Measurements from ENCODE around the gene TNN. TPM values are rescaled to one million over a fixed set of nuclear protein-coding genes. Genes with fewer than 3 reads are reported as not detected.

The TNN gene
- total and polyA plus RNA-seq, 3 experiments from 2014 or later: not detected

GRCh38 chr1:175154629-175155472 lies 87.2 kb downstream of the TNN start:
- peaks cover 10% of the 10 kb centered on the region for H3K4me1 ChIP-seq (ENCODE audit: insufficient read depth, low read length)
- Mint-ChIP-seq H3K36me3 (peaks cover 0 to 20% (median 11%) of the 10 kb centered on the region in 3 donors), H3K4me1 (peaks cover 15 to 18% (median 17%) of the 10 kb centered on the region in 3 donors), H3K4me3 (no peak overlapping the region), H3K9me3 (no peaks in the 10 kb centered on the region), H3K27me3 (peaks cover 26 to 30% of the 10 kb centered on the region in 2 donors), H3K27ac (peak overlapping the region in 1 of 8 donors; percentile 60)
- DNase-seq: peak; percentile 51 to 80 (median 57)
- ChIA-PET POLR2A (interaction anchor here (0.7 to 1.1 kb wide), 2 partner anchors 54 to 126 kb away, joined by 3 read pairs; no protein-coding TSS in a partner anchor), CTCF (interaction anchor here (0.6 to 4.0 kb wide), 29 partner anchors 8 to 182 kb away, joined by 3 to 214 read pairs (median 6); partner anchors contain the start of gene KIAA0040)
- no peaks in the 10 kb centered on the region for H3K9me3 ChIP-seq (ENCODE audit: low read length)
- no peak overlapping the region for H3K4me3 ChIP-seq (ENCODE audit: low read length)
- H3K36me3 ChIP-seq (ENCODE audit: insufficient read depth, low read length): peaks cover 1% of the 10 kb centered on the region
- no peak overlapping the region for H3K27ac ChIP-seq (ENCODE audit: low read depth, low read length)
- peaks cover 4% of the 10 kb centered on the region for H3K27me3 ChIP-seq (ENCODE audit: insufficient read depth, low read length, poor library complexity, severe bottlenecking)

DNA sequence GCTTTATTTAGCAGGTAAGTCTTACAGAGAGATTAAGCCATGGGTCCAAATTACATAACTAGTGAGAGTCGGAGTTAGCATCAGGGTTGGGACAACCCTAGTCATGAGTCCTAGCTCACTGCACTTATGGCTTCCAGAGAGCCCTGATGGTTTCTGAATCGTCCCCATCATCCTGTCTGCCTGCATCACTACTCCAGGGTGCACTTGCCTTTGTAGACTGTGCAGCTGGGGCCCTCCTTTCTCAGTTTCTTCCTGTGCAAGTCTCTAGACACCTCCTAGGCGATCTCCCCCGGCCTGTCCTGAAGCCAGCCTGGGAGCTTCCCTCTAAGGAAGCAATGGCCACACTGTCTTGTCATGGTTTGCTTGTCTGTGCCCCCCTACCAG lies 87.8 kb downstream of the TNN start:
- Mint-ChIP-seq H3K9me3 (no peaks in the 10 kb centered on the region), H3K36me3 (peaks cover 0 to 26% (median 17%) of the 10 kb centered on the region in 3 donors), H3K4me1 (peaks cover 17 to 19% (median 18%) of the 10 kb centered on the region in 3 donors), H3K27ac (peak overlapping the region in 2 of 8 donors; percentile 60 to 83), H3K27me3 (peaks cover 20 to 25% of the 10 kb centered on the region in 2 donors), H3K4me3 (peak overlapping the region in 1 of 7 donors; percentile 46)
- CTCF ChIA-PET: interaction anchor here (0.9 to 4.0 kb wide), 26 partner anchors 8 to 181 kb away, joined by 3 to 214 read pairs (median 6); partner anchors contain the start of gene KIAA0040
- Histone ChIP-seq H3K36me3 (ENCODE audit: insufficient read depth, low read length) (peaks cover 7% of the 10 kb centered on the region), H3K27ac (ENCODE audit: low read depth, low read length) (no peak overlapping the region), H3K27me3 (ENCODE audit: insufficient read depth, low read length, poor library complexity, severe bottlenecking) (peaks cover 4% of the 10 kb centered on the region), H3K9me3 (ENCODE audit: low read length) (no peaks in the 10 kb centered on the region), H3K4me1 (ENCODE audit: insufficient read depth, low read length) (peaks cover 10% of the 10 kb centered on the region), H3K4me3 (ENCODE audit: low read length) (no peak overlapping the region)
- DNase-seq: no peak
- POLR2A ChIA-PET: interaction anchor here (0.7 to 1.1 kb wide), 2 partner anchors 54 to 126 kb away, joined by 3 read pairs; no protein-coding TSS in a partner anchor

DNA sequence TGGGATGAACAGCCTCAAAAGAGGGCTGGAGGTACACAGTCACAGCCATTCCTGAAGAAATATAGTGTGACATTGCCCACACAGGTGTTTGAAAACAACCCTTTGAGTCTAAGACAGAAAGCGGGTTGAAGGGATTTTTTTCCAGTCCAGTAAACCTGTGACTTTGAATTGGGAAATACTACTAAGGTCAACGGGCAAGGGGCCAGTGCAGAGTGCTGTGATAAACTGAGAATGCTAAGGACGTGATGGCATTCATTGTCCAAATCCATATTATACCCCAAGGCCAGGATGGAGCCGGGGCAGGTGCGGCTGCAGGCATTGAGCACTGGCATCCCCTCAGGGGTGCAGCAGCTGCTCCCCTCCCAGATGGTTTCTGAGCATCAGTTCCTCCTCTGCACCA lies 88.3 kb downstream of the TNN start:
- no peaks in the 10 kb centered on the region for H3K9me3 ChIP-seq (ENCODE audit: low read length)
- Mint-ChIP-seq H3K9me3 (no peaks in the 10 kb centered on the region), H3K4me1 (peaks cover 17 to 24% (median 23%) of the 10 kb centered on the region in 3 donors), H3K27ac (peak overlapping the region in 1 of 8 donors; percentile 60), H3K27me3 (peaks cover 18 to 20% of the 10 kb centered on the region in 2 donors), H3K36me3 (peaks cover 4 to 31% (median 17%) of the 10 kb centered on the region in 3 donors), H3K4me3 (no peak overlapping the region)
- peaks cover 4% of the 10 kb centered on the region for H3K27me3 ChIP-seq (ENCODE audit: insufficient read depth, low read length, poor library complexity, severe bottlenecking)
- CTCF ChIA-PET: interaction anchor here (1.0 to 4.0 kb wide), 15 partner anchors 9 to 181 kb away, joined by 3 to 214 read pairs (median 11); partner anchors contain the start of gene KIAA0040
- peaks cover 12% of the 10 kb centered on the region for H3K36me3 ChIP-seq (ENCODE audit: insufficient read depth, low read length)
- H3K27ac ChIP-seq (ENCODE audit: low read depth, low read length): no peak overlapping the region
- H3K4me1 ChIP-seq (ENCODE audit: insufficient read depth, low read length): peaks cover 10% of the 10 kb centered on the region
- H3K4me3 ChIP-seq (ENCODE audit: low read length): no peak overlapping the region
- DNase-seq: no peak
- POLR2A ChIA-PET: no interaction called here

DNA sequence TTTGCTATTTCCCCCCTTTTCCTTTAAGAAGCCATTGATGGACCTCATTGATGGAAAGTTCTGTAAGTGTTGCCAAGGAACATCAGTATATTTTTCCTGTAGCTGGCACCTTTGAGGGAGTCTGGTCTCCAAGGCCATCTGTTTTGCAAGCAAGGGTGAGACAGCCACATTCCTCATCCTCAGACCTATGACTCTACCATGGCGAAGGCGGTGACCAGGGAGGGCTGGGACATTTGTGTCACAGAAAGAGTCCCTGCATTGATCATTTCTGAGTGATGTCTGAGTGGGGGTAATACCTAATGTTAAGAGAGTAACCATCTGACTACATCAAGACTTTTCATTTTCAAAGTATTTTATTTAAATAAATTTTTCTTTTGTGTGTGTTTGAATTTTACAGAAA lies 89.6 kb downstream of the TNN start:
- no peak for DNase-seq
- peaks cover 5 to 43% (median 23%) of the 10 kb centered on the region in 3 donors for H3K36me3 Mint-ChIP-seq
- peaks cover 17 to 29% (median 25%) of the 10 kb centered on the region in 3 donors for H3K4me1 Mint-ChIP-seq
- Histone ChIP-seq H3K9me3 (ENCODE audit: low read length) (no peaks in the 10 kb centered on the region), H3K27me3 (ENCODE audit: insufficient read depth, low read length, poor library complexity, severe bottlenecking) (no peaks in the 10 kb centered on the region), H3K27ac (ENCODE audit: low read depth, low read length) (no peak overlapping the region), H3K4me3 (ENCODE audit: low read length) (no peak overlapping the region), H3K36me3 (ENCODE audit: insufficient read depth, low read length) (peaks cover 19% of the 10 kb centered on the region), H3K4me1 (ENCODE audit: insufficient read depth, low read length) (peaks cover 10% of the 10 kb centered on the region)
- H3K9me3 Mint-ChIP-seq: no peaks in the 10 kb centered on the region
- CTCF ChIA-PET: interaction anchor here (1.4 to 4.0 kb wide), 3 partner anchors 52 to 180 kb away, joined by 4 to 214 read pairs (median 17); no protein-coding TSS in a partner anchor
- POLR2A ChIA-PET: no interaction called here
- no peak overlapping the region for H3K4me3 Mint-ChIP-seq
- peaks cover 8 to 9% of the 10 kb centered on the region in 2 donors for H3K27me3 Mint-ChIP-seq
- peak overlapping the region in 1 of 8 donors; percentile 52 for H3K27ac Mint-ChIP-seq

- no peak for DNase-seq
- Histone ChIP-seq H3K27me3 (ENCODE audit: insufficient read depth, low read length, poor library complexity, severe bottlenecking) (no peaks in the 10 kb centered on the region), H3K36me3 (ENCODE audit: insufficient read depth, low read length) (peaks cover 20% of the 10 kb centered on the region), H3K27ac (ENCODE audit: low read depth, low read length) (no peak overlapping the region), H3K9me3 (ENCODE audit: low read length) (no peaks in the 10 kb centered on the region), H3K4me1 (ENCODE audit: insufficient read depth, low read length) (peaks cover 10% of the 10 kb centered on the region), H3K4me3 (ENCODE audit: low read length) (no peak overlapping the region)
- H3K4me3 Mint-ChIP-seq: no peak overlapping the region
- peaks cover 6 to 7% of the 10 kb centered on the region in 2 donors for H3K27me3 Mint-ChIP-seq
- peak overlapping the region in 6 of 8 donors; percentile 13 to 78 (median 45) for H3K27ac Mint-ChIP-seq
- CTCF ChIA-PET: interaction anchor here (0.6 to 4.1 kb wide), 4 partner anchors 12 to 180 kb away, joined by 3 to 27 read pairs (median 4); no protein-coding TSS in a partner anchor
- H3K36me3 Mint-ChIP-seq: peaks cover 5 to 52% (median 25%) of the 10 kb centered on the region in 3 donors
- POLR2A ChIA-PET: no interaction called here
- peaks cover 17 to 29% (median 28%) of the 10 kb centered on the region in 3 donors for H3K4me1 Mint-ChIP-seq
- H3K9me3 Mint-ChIP-seq: no peaks in the 10 kb centered on the region
Measured at GRCh38 chr1:175158170-175158591, 90.5 kb downstream of the TNN start.

GRCh38 chr1:175162955-175163354 lies 95.3 kb downstream of the TNN start:
- no peak overlapping the region for H3K4me3 Mint-ChIP-seq
- Histone ChIP-seq H3K9me3 (ENCODE audit: low read length) (no peaks in the 10 kb centered on the region), H3K27ac (ENCODE audit: low read depth, low read length) (no peak overlapping the region), H3K27me3 (ENCODE audit: insufficient read depth, low read length, poor library complexity, severe bottlenecking) (no peaks in the 10 kb centered on the region), H3K4me3 (ENCODE audit: low read length) (no peak overlapping the region), H3K4me1 (ENCODE audit: insufficient read depth, low read length) (no peaks in the 10 kb centered on the region), H3K36me3 (ENCODE audit: insufficient read depth, low read length) (peaks cover 49% of the 10 kb centered on the region)
- H3K27me3 Mint-ChIP-seq: no peaks in the 10 kb centered on the region
- POLR2A ChIA-PET: no interaction called here
- no peak for DNase-seq
- peaks cover 23 to 31% (median 27%) of the 10 kb centered on the region in 3 donors for H3K4me1 Mint-ChIP-seq
- CTCF ChIA-PET: no interaction called here
- no peaks in the 10 kb centered on the region for H3K9me3 Mint-ChIP-seq
- peaks cover 5 to 95% (median 38%) of the 10 kb centered on the region in 3 donors for H3K36me3 Mint-ChIP-seq
- H3K27ac Mint-ChIP-seq: peak overlapping the region in 4 of 8 donors; percentile 3 to 86 (median 31)

GRCh38 chr1:175163702-175164101 lies 96.1 kb downstream of the TNN start:
- Histone ChIP-seq H3K36me3 (ENCODE audit: insufficient read depth, low read length) (peaks cover 49% of the 10 kb centered on the region), H3K9me3 (ENCODE audit: low read length) (no peaks in the 10 kb centered on the region), H3K27me3 (ENCODE audit: insufficient read depth, low read length, poor library complexity, severe bottlenecking) (no peaks in the 10 kb centered on the region), H3K27ac (ENCODE audit: low read depth, low read length) (no peak overlapping the region), H3K4me1 (ENCODE audit: insufficient read depth, low read length) (no peaks in the 10 kb centered on the region), H3K4me3 (ENCODE audit: low read length) (no peak overlapping the region)
- ChIA-PET CTCF (interaction anchor here (0.7 to 1.2 kb wide), 3 partner anchors 9 to 156 kb away, joined by 3 to 4 read pairs (median 3); no protein-coding TSS in a partner anchor), POLR2A (no interaction called here)
- H3K36me3 Mint-ChIP-seq: peaks cover 5 to 95% (median 35%) of the 10 kb centered on the region in 3 donors
- no peaks in the 10 kb centered on the region for H3K27me3 Mint-ChIP-seq
- peaks cover 30 to 39% (median 34%) of the 10 kb centered on the region in 3 donors for H3K4me1 Mint-ChIP-seq
- no peak overlapping the region for H3K4me3 Mint-ChIP-seq
- H3K9me3 Mint-ChIP-seq: no peaks in the 10 kb centered on the region
- peak overlapping the region in 5 of 8 donors; percentile 24 to 86 (median 74) for H3K27ac Mint-ChIP-seq
- DNase-seq: no peak

Data from CD8-positive, alpha-beta memory T cell (primary cell).